HG03066 (cell line): ENCODE results near the gene CNTN5.

Source experiments
- ATAC-seq: cut with Tn5 transposase; IDR thresholded peaks from one replicate; pipeline ENCODE4 v1.9.1; 2021; ENCODE audit warnings: low read depth; ENCODE audit not compliant: unreplicated experiment

Gene CNTN5

DNA sequence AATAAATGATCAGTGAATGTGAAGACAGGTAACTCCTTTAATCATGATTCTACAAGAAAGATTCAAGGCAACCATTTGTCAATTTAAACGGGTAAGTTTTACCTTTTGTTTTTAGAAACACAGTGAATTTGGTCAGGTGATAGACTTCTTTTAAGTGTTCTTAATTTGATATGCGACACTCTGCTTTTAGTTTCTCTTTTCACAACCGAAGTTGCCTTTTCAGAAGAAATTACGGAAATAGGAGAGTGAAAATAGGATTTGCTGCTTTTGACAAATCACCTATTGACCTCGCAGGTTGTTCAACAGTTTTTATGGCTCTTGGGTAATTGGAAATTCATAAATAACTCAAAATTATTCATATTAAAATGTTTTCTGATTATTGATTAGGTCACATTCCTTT, 142.1 kb downstream of the CNTN5 start:
- no peak for ATAC-seq

DNA sequence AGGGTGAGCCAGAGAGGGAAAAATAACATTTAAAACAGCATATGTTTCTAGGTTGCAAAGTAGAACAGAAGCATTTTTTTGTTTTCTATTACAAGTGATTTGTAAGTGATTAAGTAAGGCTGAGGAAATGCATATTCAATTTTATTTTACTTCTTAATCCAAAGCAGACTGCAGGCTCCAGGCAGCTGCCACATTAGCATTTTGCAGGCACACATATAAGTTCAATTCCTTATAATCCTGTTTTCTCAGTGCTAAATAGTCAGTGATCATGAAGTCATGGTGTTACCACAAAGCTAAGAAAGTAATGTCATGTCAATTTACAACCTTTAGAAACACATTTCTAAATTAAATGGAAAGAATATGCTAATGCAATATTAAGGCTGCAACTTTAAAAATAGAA, 149.8 kb downstream of the CNTN5 start:
- no peak for ATAC-seq

GRCh38 chr11:99171330-99171729, 150.6 kb downstream of the CNTN5 start:
- no peak for ATAC-seq

DNA sequence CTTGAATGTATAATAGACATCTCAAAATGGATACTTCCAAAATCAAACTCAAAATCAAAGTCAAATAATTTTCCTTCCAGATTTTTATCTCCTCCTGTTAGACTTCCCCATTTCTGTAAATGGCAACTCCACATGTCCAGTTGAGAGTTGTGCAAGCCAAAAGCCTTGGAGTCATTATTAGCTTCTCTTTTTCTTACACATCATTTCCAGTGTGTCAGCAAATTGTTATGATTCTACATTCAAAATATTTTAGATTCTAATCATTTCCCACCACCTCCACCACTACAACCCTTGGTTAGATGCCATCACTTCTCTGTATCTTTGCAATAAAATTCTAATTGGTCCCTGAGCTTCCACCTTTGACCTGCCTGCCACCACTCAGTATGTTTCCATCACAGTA, 155.7 kb downstream of the CNTN5 start:
- ATAC-seq, result no peak

DNA sequence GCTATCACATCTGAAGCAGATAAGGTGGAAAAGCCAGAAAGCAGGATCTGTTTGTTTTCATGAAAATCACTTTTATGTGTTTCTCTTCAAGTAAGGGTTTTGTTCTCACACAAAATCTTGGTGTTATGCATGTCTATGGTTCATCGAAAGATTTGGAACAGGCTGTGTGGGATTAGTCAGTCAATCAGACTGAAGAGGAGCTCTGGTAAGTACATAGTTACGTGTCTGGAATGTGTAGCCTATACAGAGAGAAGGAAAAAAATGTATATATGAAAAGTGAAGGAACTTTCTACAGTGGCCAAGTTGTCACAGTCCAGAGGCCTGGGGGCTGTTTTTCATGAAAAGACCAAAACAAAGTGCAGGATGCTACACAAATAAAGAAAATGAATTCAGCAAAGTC, 156.7 kb downstream of the CNTN5 start:
- no peak for ATAC-seq

DNA sequence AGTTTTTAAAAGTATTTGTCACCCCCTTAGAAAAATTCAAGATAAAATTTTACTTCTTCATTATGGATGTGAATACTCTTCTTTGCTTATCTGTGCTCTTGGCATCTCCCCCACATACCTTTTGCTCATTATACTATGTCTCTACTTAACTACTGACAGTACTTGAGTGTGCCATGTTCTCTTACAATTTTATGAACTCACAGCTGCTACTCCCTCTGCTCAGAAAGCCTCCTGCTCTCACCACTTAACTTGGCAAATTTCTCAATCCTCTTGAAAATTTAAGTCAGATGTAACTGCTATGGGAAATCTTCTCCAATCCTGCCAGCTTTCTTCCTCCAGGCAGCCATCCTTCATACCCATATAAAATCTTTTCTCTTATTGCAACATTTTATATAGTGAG, 163.4 kb downstream of the CNTN5 start:
- ATAC-seq, result no peak

DNA sequence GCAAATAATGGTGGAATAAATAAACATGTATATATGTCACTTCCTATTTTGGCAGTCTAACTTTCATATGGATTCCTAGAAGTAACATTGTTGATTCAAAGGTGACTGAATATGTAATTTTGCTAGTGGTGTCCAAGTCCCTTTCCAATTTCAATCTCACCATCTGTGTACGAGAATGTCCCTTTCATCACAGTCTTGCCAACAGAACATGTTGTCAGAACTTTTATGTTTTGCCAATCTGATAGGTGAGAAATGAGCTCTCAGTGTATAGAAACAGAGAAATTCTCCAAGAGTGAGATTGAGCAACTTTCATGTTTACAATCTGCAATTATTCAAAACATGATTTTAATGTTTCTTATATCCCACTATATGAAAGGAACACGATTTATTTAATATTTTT, 167.5 kb downstream of the CNTN5 start:
- ATAC-seq, result no peak

- no peak for ATAC-seq
These were observed 172.0 kb downstream of the CNTN5 start for GRCh38 chr11:99192716-99193115.

DNA sequence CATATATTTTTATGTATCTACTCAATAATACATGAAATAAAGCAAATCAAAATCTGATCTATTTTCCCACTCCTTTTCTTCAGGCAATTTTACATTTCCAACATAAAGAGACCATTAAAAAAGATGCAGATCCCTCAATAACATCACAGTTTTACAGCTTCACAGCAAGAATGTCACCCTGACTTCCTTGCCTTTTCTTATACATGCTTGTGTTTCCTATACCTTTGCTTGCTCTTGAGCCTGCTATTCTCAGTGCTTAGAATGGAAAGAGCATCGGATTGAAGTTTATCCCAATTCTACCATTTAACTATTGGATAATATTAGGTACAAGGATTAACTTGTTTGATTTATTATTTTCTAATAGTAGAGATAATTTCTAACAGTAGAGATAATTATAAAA, 176.7 kb downstream of the CNTN5 start:
- ATAC-seq, result no peak

DNA sequence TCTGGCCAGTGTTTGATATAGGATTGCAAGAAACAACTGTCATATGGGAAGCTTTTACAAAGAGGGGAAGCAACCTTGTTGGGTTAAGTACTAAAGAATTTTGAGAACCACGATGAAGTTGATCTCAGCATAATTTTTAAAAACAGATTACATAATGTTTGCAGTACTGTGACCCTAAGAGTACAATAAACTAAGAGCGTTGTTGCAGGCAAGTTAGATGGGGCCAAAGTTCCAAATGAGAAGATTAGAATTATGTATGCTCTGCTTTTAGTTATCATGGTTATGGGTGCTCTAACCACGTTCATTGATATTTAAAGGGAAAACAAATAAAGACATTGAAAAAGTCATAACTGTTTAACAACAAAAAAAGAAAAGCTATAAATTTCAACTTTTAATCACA, 177.5 kb downstream of the CNTN5 start:
- ATAC-seq, result no peak

- no peak for ATAC-seq
These were observed 178.6 kb downstream of the CNTN5 start for GRCh38 chr11:99199341-99199740.

- ATAC-seq, result no peak
These were observed 180.0 kb downstream of the CNTN5 start for GRCh38 chr11:99200720-99201119.

- ATAC-seq, result no peak
These were observed 188.1 kb downstream of the CNTN5 start for GRCh38 chr11:99208813-99209212.

- no peak for ATAC-seq
These were observed 208.8 kb downstream of the CNTN5 start for GRCh38 chr11:99229544-99229943.

DNA sequence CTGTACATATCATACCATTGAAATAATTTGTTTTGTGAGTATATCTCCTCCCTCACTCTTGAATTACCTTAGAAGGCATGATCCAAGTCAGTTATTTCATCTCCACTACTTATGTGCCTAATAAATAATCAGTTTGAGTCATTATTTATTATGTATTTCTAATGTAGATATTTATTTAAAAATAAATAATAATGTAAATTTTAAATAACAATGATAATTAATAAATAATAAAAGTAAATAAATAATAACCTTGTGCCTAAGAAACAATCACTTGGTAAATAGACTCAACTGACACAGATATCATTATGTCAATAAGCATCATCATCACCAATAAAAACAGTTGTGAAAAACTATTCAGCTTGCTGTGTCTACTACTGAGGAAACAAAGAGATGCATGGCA, 213.8 kb downstream of the CNTN5 start:
- no peak for ATAC-seq

DNA sequence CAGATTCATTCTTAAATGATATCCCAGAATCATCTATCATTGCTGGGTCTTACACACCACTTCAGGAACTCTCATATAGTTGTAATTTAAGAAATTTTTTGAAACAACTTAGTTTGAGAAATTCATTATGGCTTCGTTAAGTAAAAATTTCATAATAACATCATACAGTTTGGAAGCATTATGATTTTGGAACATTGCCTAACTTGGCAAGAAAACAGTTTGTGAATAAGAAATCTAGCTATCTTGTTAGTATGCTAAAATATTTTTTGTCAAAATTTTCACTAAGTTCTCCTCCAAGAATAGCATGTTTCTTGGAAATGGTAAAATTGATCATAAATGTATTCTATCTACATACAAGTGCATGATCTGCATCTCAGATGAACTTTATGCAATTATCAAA, 217.7 kb downstream of the CNTN5 start:
- ATAC-seq, result no peak

GRCh38 chr11:99240192-99241030, 219.7 kb downstream of the CNTN5 start:
- ATAC-seq, result no peak

GRCh38 chr11:99241066-99241465, 220.3 kb downstream of the CNTN5 start:
- ATAC-seq, result no peak

DNA sequence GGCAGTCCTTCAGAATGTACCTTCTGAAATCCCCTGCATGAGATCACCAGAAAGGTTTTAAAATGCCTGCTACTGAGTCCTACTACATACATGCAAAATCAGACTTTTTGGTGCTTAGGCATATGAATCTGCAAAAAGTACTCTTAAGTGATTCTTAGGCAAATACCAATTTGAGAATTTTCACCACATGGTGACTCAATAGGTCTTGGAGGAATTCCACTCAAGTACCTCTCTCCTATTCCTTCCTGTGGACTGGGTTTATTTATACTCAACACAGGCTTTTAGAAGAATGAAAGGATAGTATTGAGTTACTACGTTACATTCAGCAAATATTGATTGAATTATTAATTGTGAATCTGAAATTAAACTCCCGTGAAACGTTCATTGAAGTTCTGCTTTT, 223.9 kb downstream of the CNTN5 start:
- ATAC-seq, result no peak

DNA sequence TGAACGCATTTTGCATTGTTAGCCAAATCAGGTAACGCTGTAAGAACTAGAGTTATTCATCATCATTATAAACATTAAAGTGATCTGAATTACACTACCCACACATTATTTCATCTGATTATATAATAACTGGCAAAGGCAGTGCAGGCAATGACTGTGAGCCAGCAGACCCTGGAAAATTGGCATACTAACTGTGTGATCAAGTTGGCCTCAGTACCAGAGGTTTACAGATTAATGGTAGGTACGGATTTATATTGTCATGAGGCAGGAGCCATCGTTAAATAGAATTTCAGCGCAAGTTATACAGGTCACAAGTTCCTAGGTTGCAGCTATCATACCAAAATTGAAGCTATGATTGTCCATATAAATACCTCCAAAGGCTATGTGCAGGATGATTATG, 225.4 kb downstream of the CNTN5 start:
- ATAC-seq, result no peak

DNA sequence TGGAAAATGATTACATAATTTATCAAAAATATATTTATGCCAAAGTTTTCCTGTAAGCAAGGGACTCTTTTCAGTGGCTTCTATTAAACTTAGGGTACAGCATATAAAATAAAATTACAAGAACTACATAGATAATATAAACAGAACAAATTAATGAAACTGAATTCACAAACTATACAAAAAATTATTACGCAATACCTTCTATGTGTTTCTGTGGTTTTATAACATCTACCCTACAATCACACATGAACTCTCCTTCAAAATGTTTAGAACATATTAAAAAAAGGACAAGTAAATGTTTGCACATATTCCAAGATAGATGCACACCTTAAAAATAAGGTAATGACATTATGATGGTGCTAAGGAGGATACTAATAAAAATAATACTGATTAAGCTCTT, 235.9 kb downstream of the CNTN5 start:
- no peak for ATAC-seq

DNA sequence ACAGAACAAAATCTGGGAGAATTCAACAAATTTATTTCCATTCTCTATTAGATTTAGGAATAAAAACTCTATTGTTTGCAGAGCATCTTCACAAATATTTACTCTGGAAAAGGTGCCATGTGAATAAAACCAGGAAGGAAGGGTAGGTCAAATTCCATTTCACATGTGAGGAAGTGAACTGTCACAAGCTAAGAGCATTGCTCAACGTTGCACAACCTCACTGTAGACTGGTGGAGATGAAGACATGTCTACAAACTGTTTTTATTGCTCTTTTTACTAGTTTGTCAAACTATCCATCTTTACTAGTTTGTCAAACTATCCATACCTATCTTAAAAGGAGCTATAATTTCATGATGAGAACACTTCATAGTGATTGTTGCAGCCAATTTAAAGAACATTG, 236.4 kb downstream of the CNTN5 start:
- no peak for ATAC-seq

DNA sequence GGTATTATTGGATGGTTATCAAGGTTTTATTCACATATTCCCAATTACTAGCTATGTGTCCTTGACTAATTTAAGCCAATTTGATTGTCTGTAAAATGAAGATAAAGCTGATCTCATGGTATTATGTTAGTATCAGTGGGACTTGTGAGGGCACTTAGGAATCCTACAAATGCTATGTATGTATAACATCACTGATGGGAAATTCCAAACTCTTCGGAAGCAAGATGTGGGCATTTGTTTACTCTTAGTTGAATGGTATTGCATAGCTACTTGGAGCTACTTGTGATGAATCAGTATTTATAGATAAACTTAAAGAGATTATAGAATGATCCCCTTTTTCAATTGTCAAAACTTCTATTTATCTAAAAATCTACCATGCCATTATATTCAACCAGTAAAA, 239.9 kb downstream of the CNTN5 start:
- ATAC-seq, result no peak
